Measurements from ENCODE around the gene CAMLG. TPM values are rescaled to one million over a fixed set of nuclear protein-coding genes. Genes with fewer than 3 reads are reported as not detected.
"Not testable (repeated sequence)": the region's sequence is repeated elsewhere in the genome, so short reads cannot be mapped to it uniquely, and the experiment has no call there.

The CAMLG gene
- total RNA-seq (2014; rRNA removed; shearing (Covaris generic)): 37.8 and 45.5 TPM in 2 replicates

GRCh38 chr5:134738133-134738962 is at the start of gene CAMLG:
Gene CAMLG, plus strand, starts transcription at chr5:134738548. Its CDS starts 73 bp downstream, at chr5:134738621.
- peak; percentile 94 for DNase-seq (ENCODE audit: low spot score)

GRCh38 chr5:134690144-134690543 is 48.2 kb upstream of the CAMLG start:
- DNase-seq (ENCODE audit: low spot score): not testable (repeated sequence)

- DNase-seq (ENCODE audit: low spot score): no peak
Measured at GRCh38 chr5:134692722-134693121, 45.6 kb upstream of the CAMLG start.

GRCh38 chr5:134708301-134708700 is 30.0 kb upstream of the CAMLG start:
- DNase-seq (ENCODE audit: low spot score): no peak

GRCh38 chr5:134714120-134714519 is 24.2 kb upstream of the CAMLG start:
- peak; percentile 60 for DNase-seq (ENCODE audit: low spot score)

- no peak for DNase-seq (ENCODE audit: low spot score)
Measured at GRCh38 chr5:134714541-134714940, 23.8 kb upstream of the CAMLG start.

GRCh38 chr5:134715466-134715865 is 22.9 kb upstream of the CAMLG start:
- DNase-seq (ENCODE audit: low spot score): not testable (repeated sequence)

GRCh38 chr5:134724872-134725271 is 13.5 kb upstream of the CAMLG start:
- no peak for DNase-seq (ENCODE audit: low spot score)

- no peak for DNase-seq (ENCODE audit: low spot score)
Measured at GRCh38 chr5:134732819-134733218, 5.5 kb upstream of the CAMLG start.

- DNase-seq (ENCODE audit: low spot score): no peak
Measured at GRCh38 chr5:134735243-134735642, 3.1 kb upstream of the CAMLG start.

- no peak for DNase-seq (ENCODE audit: low spot score)
Measured at GRCh38 chr5:134736173-134736812, 2.1 kb upstream of the CAMLG start.

GRCh38 chr5:134738963-134739661 is 764 bp downstream of the CAMLG start:
- DNase-seq (ENCODE audit: low spot score): peak; percentile 42

GRCh38 chr5:134741052-134741451 is 2.7 kb downstream of the CAMLG start:
- DNase-seq (ENCODE audit: low spot score): no peak

- no peak for DNase-seq (ENCODE audit: low spot score)
Measured at GRCh38 chr5:134742134-134742533, 3.8 kb downstream of the CAMLG start.

GRCh38 chr5:134749415-134749814 is 11.1 kb downstream of the CAMLG start:
- DNase-seq (ENCODE audit: low spot score): no peak

GRCh38 chr5:134758176-134758503 is 19.8 kb downstream of the CAMLG start:
- DNase-seq (ENCODE audit: low spot score): no peak

- DNase-seq (ENCODE audit: low spot score): peak; percentile 94
Measured at GRCh38 chr5:134758504-134759341, 20.4 kb downstream of the CAMLG start, which contains the start of gene DDX46. Gene DDX46, plus strand, starts transcription at chr5:134758779. Its CDS starts 160 bp downstream, at chr5:134758939.

GRCh38 chr5:134767528-134768291 is 29.4 kb downstream of the CAMLG start:
- not testable (repeated sequence) for DNase-seq (ENCODE audit: low spot score)

GRCh38 chr5:134769206-134769605 is 30.9 kb downstream of the CAMLG start:
- DNase-seq (ENCODE audit: low spot score): no peak

- DNase-seq (ENCODE audit: low spot score): no peak
Measured at GRCh38 chr5:134772461-134773125, 34.2 kb downstream of the CAMLG start.
